22Rv1 (cell line): Measurements from ENCODE around the gene CACNA1C.

Experiments used
- CTCF ChIP-seq: fragments of 450-650 bp; IDR thresholded peaks from 2 replicates; pipeline ENCODE4 v1.5.1; 2017; ENCODE audit warnings: mild to moderate bottlenecking
- ZFX ChIP-seq: fragments of 450-650 bp; IDR thresholded peaks from 2 replicates; pipeline ENCODE4 v1.6.1; 2017; ENCODE audit warnings: antibody characterized with exemption, borderline replicate concordance

- no peak for TF ChIP-seq CTCF
- TF ChIP-seq ZFX: no peak
Observed at GRCh38 chr12:2537868-2538541, 485.2 kb downstream of the CACNA1C start.
